ENCODE results near the gene FBXL22.
"Not testable (repeated sequence)": the region's sequence is repeated elsewhere in the genome, so short reads cannot be mapped to it uniquely, and the experiment has no call there.

FBXL22 gene

GRCh38 chr15:63612300-63612699 lies 15.1 kb downstream of the FBXL22 start:
- DNase-seq (ENCODE audit: low spot score): no peak

DNA sequence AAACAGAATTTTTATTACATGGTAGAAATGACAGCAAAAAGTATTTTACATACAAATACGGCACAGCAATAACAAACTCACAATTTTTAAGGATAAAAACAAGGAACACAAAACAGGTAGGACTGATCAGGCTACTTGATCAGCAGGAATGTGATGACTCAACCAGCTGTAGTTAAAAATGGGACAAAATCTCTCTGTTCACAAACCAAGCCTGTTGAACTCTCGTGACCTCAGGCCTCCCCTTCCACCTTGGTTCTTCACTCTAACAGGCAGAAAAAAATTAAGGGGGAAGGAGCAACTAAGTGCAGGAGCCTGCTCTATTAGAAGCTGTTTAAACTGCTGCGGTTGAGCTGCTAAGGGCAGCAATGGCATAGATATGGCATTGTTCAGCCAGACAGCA lies 18.7 kb downstream of the FBXL22 start:
- no peak for DNase-seq (ENCODE audit: low spot score)

GRCh38 chr15:63617147-63617546 lies 20.0 kb downstream of the FBXL22 start:
- not testable (repeated sequence) for DNase-seq (ENCODE audit: low spot score)

DNA sequence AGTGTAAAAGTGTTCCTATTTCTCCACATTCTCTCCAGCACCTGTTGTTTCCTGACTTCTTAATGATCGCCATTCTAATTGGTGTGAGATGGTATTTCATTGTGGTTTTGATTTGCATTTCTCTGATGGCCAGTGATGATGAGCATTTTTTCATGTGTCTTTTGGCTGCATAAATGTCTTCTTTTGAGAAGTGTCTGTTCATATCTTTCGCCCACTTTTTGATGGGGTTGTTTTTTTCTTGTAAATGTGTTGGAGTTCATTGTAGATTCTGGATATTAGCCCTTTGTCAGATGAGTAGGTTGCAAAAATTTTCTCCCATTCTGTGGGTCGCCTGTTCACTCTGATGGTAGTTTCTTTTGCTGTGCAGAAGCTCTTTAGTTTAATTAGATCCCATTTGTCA lies 20.4 kb downstream of the FBXL22 start:
- not testable (repeated sequence) for DNase-seq (ENCODE audit: low spot score)

- DNase-seq (ENCODE audit: low spot score): not testable (repeated sequence)
These were observed 23.6 kb downstream of the FBXL22 start for GRCh38 chr15:63620760-63621159.

- no peak for DNase-seq (ENCODE audit: low spot score)
These were observed 26.2 kb downstream of the FBXL22 start for GRCh38 chr15:63623232-63623969.

GRCh38 chr15:63626955-63627354 lies 29.8 kb downstream of the FBXL22 start:
- no peak for DNase-seq (ENCODE audit: low spot score)

DNA sequence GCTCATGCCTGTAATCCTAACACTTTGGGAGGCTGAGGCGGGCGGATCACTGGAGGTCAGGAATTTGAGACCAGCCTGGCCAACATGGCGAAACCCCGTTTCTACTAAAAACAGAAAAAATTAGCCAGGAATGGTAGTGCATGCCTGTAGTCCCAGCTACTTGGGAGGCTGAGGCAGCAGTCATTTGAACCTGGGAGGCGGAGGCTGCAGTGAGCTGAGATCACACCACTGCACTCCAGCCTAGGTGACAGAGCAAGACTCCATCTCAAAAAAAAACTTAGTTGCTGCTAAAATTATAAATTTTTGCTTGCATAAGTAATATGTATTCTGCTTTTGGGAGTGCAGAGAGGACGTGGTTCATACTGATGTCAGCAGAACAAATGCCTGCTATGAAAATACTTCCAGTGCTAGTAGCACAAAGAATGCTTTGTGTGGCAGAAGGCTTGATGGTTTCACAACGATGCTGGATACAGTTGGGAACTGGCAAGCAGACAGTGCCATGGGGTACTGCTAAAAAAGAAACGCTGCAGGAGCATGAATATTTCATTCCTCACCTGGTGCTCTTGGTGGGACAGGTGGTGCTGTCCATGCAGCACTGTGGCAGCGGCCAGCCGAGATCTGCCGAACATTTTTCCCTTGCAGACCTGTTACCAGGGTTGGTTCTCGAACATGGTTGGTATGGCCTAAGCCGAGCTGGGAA lies 31.1 kb downstream of the FBXL22 start:
- DNase-seq (ENCODE audit: low spot score): no peak

DNA sequence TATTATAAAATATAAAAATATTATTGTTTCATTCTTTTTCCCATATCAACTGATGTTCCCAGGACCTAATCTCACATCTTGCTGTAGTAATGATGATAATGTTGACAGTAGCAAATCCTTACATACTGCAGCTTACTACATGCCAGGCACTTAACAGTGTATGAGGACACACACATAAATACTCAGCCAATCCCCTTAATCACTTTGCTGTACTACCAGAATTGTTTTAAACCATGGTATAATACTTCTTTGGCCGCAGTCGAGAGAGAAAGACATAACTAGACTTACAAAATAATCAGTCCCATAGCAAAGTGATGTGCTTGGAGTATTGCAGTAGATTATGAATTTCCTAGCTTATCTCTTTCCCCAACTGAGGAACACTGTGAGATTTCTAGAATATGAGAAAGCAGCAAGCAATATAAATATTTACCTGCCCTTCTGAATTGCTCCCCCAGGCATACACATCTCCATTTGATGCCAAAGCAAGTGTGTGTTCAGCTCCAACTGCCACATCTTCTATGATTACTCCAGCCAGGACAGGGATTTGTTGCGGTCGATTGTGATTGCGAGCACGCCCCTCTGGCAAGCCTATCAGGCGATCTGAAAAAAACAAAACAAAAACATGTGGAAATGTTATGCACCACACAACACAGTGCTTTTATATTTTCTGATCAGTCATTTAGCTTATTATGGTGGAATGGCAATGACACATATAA lies 33.0 kb downstream of the FBXL22 start:
- DNase-seq (ENCODE audit: low spot score): no peak

GRCh38 chr15:63633312-63633711 lies 36.1 kb downstream of the FBXL22 start:
- no peak for DNase-seq (ENCODE audit: low spot score)

GRCh38 chr15:63634154-63634553 lies 37.0 kb downstream of the FBXL22 start:
- DNase-seq (ENCODE audit: low spot score): no peak

DNA sequence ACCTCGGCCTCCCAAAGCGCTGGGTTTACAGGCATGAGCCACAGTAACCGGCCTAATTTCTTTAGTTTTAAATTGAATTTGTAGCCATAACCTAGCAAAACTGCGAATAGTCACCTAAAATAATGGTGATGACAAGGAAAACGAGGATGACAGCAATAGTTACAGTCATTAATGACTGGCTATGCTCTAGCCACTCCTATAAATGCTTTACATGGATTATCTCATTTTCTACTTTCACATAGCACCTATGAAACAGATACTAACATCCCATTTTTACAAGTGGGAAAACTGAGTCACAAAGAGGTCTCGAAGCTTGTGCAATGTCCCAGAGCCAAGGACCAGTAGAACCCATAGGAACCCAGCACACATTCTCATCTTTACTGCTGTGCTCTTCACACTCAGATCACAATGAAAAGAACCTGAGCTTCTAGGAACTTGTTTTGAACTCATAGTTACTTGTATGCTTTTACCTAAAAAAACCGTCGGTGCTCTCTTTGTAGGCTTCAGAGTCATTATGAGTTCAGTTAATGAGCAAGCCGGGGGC lies 39.4 kb downstream of the FBXL22 start:
- no peak for DNase-seq (ENCODE audit: low spot score)

DNA sequence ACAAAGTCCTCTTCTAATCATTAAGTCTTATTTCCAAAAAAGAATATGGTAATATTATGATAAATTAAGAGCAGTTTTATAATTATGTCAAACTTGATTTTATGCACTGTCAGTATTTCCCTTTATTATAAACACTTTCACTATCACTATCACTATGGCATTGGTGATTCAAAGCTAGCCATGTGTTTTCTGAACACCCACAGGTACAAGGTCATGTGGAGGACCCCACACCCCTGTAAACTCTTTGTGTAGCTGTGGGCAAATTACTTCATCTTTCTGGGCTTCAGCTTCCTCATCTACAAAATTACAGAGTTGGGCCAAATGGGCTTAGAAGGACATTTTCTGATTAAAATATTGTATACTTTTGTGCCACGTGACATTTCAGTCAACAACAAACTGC lies 41.7 kb downstream of the FBXL22 start:
- DNase-seq (ENCODE audit: low spot score): no peak

DNA sequence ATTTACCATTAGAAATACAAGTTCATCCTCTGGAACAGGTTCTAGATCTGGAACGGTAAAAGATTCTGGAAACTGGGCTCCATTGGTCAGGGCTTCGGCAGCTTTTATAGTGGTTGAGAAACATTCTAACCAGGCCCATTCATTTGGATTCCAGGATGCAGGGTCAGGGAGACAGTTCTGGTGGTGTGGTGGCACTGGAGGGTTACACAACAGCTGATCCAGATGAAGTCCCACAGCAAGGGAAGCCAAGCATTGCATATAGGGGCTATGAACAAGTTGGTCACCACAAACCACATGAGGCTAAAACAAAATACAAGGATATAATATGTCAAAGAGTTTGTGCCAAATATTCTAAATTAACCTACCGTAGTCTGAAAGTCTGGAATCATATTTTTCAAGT lies 43.0 kb downstream of the FBXL22 start:
- DNase-seq (ENCODE audit: low spot score): no peak

Data from AG08395 (cell line).